KMS-11 (cell line): ENCODE measurements around the gene APBA1.

Experiments used
- H2AFZ ChIP-seq: fragments of 200-600 bp; sonication (generic); 2 replicates; pipeline ENCODE4 v1.6.1; 2016; ENCODE audit warnings: antibody characterized with exemption, mixed run types, low read depth
- H3K27ac ChIP-seq: fragments of 200-600 bp; sonication (generic); 2 replicates; pipeline ENCODE4 v1.6.1; 2016; ENCODE audit warnings: mild to moderate bottlenecking, mixed run types
- H3K27me3 ChIP-seq: fragments of 200-600 bp; sonication (generic); 2 replicates; pipeline ENCODE4 v1.6.1; 2017; ENCODE audit warnings: mild to moderate bottlenecking, low read depth, mixed run types, moderate library complexity; ENCODE audit not compliant: insufficient read depth
- H3K36me3 ChIP-seq: fragments of 200-600 bp; sonication (generic); 2 replicates; pipeline ENCODE4 v1.6.1; 2017; ENCODE audit warnings: mild to moderate bottlenecking, mixed run types; ENCODE audit not compliant: insufficient read depth
- H3K4me1 ChIP-seq: fragments of 200-600 bp; sonication (generic); 2 replicates; pipeline ENCODE4 v1.6.1; 2016; ENCODE audit warnings: mild to moderate bottlenecking, low read depth, mixed run types; ENCODE audit not compliant: poor library complexity, severe bottlenecking
- H3K4me2 ChIP-seq: fragments of 200-600 bp; sonication (generic); 2 replicates; pipeline ENCODE4 v1.7.0; 2016; ENCODE audit warnings: mild to moderate bottlenecking, mixed run types
- H3K4me3 ChIP-seq: fragments of 200-600 bp; sonication (generic); IDR thresholded peaks from 2 replicates; pipeline ENCODE4 v1.6.1; 2017; ENCODE audit warnings: low read depth, low read length, mixed read lengths; ENCODE audit not compliant: insufficient read depth
- H3K79me2 ChIP-seq: fragments of 200-600 bp; sonication (generic); 2 replicates; pipeline ENCODE4 v1.6.1; 2016; ENCODE audit warnings: low read depth, mixed run types; ENCODE audit not compliant: insufficient read depth
- H3K9ac ChIP-seq: fragments of 200-600 bp; sonication (generic); 2 replicates; pipeline ENCODE4 v1.6.1; 2016; ENCODE audit warnings: mild to moderate bottlenecking, mixed run types
- H4K20me1 ChIP-seq: fragments of 200-600 bp; sonication (generic); 2 replicates; pipeline ENCODE4 v1.6.1; 2016; ENCODE audit warnings: mild to moderate bottlenecking, mixed run types; ENCODE audit not compliant: insufficient read depth
- CTCF ChIP-seq: fragments of 200-600 bp; sonication (generic); conservative IDR thresholded peaks from 2 replicates; pipeline ENCODE4 v1.6.1; 2017; ENCODE audit warnings: low read depth, mild to moderate bottlenecking, antibody characterized with exemption, low read length, moderate library complexity, mixed read lengths

The APBA1 gene

DNA sequence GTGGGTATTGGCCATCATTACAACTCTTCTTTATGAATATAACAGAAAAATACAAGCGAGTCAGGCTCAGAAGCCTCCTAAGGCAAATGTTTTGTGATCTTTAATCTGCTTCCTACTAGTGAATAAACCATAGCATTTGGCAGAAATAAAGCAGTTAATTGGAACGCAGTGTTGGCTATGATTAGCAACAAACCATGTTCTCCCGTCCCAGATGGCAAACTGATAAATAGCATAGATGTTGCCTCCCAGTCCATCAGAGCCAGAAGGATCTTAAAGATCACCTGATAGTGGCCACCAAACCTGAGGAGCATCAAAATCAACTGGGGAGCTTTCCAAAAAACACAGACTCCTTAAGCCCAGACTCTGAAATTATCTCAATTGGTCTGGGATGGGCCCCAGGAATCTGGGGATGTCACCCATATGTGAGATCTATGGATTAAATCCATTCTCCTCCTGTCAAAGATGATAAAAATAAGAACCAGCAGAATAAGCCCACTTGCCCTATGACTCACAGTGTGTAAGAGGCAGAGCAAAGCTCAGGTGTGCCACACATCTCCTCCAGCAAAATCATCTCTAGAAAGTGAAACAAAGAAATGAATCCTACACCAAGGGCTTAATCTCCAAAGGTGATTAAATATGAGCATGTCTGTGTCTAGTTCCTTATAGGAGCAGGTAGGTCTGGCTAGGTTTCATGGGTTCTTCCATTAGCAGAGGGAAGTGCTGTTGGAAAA, 50.3 kb downstream of the APBA1 start:
- no peak overlapping the region for H3K4me3 ChIP-seq
- no peak overlapping the region for H3K4me2 ChIP-seq
- no peaks in the 10 kb centered on the region for H4K20me1 ChIP-seq
- no peaks in the 10 kb centered on the region for H3K4me1 ChIP-seq
- no peak overlapping the region for H2AFZ ChIP-seq
- no peaks in the 10 kb centered on the region for H3K27me3 ChIP-seq
- H3K9ac ChIP-seq = no peak overlapping the region
- TF ChIP-seq CTCF = no peak
- H3K79me2 ChIP-seq = no peaks in the 10 kb centered on the region
- no peak overlapping the region for H3K27ac ChIP-seq
- no peaks in the 10 kb centered on the region for H3K36me3 ChIP-seq

DNA sequence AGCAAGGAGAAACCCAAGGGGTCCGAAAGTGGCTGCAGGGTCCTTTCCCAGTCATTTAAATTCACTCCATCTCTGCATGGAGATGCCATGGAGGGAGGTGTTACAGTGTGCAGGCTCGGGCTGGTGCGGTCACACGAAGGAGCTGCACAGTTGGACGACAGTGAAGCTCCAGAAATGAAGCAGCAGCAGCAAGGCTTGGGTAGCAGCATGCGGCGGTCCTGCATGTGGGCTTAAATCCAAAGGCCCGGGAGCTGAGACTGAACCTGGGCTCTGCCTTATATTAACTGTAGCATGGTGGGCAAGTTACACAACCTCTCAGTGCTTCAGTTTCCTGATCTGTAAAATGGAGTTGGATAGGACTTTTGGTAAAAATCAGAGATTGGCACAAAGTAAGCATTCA, 51.4 kb downstream of the APBA1 start:
- no peaks in the 10 kb centered on the region for H3K4me1 ChIP-seq

DNA sequence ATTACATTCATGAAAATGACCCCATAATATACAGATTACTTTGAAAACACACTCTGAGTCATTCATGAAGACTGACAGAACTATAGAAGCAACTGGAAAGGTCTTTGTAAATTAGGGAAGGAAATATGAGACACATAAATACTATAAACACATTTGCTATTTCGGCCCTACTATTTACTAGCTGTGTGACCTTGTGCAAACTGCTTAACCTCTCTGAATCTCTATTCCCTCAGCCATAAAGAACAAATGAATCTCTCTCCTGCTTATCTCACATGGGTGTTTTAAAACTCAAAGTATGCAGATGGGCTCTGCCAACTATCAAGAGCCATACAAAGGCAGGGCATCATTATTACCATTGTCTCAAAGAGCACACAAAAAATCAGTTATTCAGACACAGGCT, 52.9 kb downstream of the APBA1 start:
- TF ChIP-seq CTCF = no peak
- no peaks in the 10 kb centered on the region for H3K36me3 ChIP-seq
- H3K27ac ChIP-seq = no peak overlapping the region
- no peak overlapping the region for H2AFZ ChIP-seq
- no peaks in the 10 kb centered on the region for H3K27me3 ChIP-seq
- no peak overlapping the region for H3K4me2 ChIP-seq
- no peaks in the 10 kb centered on the region for H3K4me1 ChIP-seq
- H3K9ac ChIP-seq = no peak overlapping the region
- H3K79me2 ChIP-seq = no peaks in the 10 kb centered on the region
- H3K4me3 ChIP-seq = no peak overlapping the region
- no peaks in the 10 kb centered on the region for H4K20me1 ChIP-seq

More for the DNA sequence above, 51.4 kb downstream of the APBA1 start:
- no peak overlapping the region for H3K9ac ChIP-seq
- H3K4me3 ChIP-seq = no peak overlapping the region
- no peak for TF ChIP-seq CTCF
- H3K36me3 ChIP-seq = no peaks in the 10 kb centered on the region
- H2AFZ ChIP-seq = no peak overlapping the region
- no peaks in the 10 kb centered on the region for H3K79me2 ChIP-seq
- no peak overlapping the region for H3K4me2 ChIP-seq
- no peaks in the 10 kb centered on the region for H3K27me3 ChIP-seq
- no peaks in the 10 kb centered on the region for H4K20me1 ChIP-seq
- H3K27ac ChIP-seq = no peak overlapping the region

DNA sequence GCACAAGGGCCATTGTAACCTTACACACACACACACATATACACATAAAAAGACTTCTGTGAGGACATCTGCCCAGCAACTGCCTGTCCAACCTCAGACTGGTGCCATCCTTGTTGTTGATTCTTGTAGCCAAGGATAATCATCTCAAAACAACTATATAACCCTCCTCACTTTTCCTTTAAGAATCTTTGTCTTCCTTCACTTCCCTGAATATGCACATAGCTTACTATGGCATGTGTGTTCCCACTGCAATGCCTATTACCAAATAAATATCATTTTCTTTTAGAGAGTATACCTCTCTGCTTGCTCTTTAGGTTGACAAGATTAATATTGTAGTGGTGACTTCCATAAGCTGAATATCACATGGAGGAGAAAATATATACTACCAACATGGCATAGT, 55.2 kb downstream of the APBA1 start:
- H3K79me2 ChIP-seq = no peaks in the 10 kb centered on the region
- no peak overlapping the region for H3K27ac ChIP-seq
- H3K27me3 ChIP-seq = no peaks in the 10 kb centered on the region
- no peaks in the 10 kb centered on the region for H4K20me1 ChIP-seq
- no peak for TF ChIP-seq CTCF
- H3K4me2 ChIP-seq = no peak overlapping the region
- no peak overlapping the region for H3K9ac ChIP-seq
- no peak overlapping the region for H3K4me3 ChIP-seq
- H3K4me1 ChIP-seq = no peaks in the 10 kb centered on the region
- no peaks in the 10 kb centered on the region for H3K36me3 ChIP-seq
- no peak overlapping the region for H2AFZ ChIP-seq
